PFSK-1 (cell line): ENCODE results near the gene TEX53.

Experiments
- POLR2AphosphoS5 ChIP-seq: IDR thresholded peaks from 2 replicates; pipeline ENCODE4 v1.6.1; 2012; ENCODE audit warnings: low read depth, mild to moderate bottlenecking, control low read depth, low read length, moderate library complexity
- REST ChIP-seq, 2 experiments: IDR thresholded peaks; 2 replicates each; pipeline versions ENCODE4 v1.6.1 to v1.8.0; 2011 to 2012; ENCODE audit warnings: low read depth in 2 of 2, low read length in 2 of 2, control low read depth in 1 of 2, inconsistent platforms in 1 of 2, mild to moderate bottlenecking in 1 of 2, moderate library complexity in 1 of 2; ENCODE audit not compliant: insufficient read depth in 1 of 2
- SIN3A ChIP-seq: IDR thresholded peaks from 2 replicates; pipeline ENCODE4 v1.6.1; 2012; ENCODE audit warnings: mild to moderate bottlenecking, low read length, moderate library complexity, borderline replicate concordance; ENCODE audit not compliant: insufficient read depth
- TAF1 ChIP-seq: IDR thresholded peaks from 2 replicates; pipeline ENCODE4 v1.6.1; 2012; ENCODE audit warnings: low read length, control low read depth, borderline replicate concordance; ENCODE audit not compliant: insufficient read depth

GRCh38 chr9:114681594-114682332, 24.2 kb upstream of the TEX53 start, which contains the start of gene TEX48:
- TF ChIP-seq POLR2AphosphoS5 (no peak), REST (IDR thresholded peaks at IDR 0.05; ENCODE audit: insufficient read depth in 1 of 2, low read depth in 2 of 2, low read length in 2 of 2) (peak in 1 of 2 experiments; percentile 73; a peak in 2 of 4 replicates), SIN3A (no peak), TAF1 (no peak)
